ENCODE data around the gene KCNT1. TPM values are rescaled to one million over a fixed set of nuclear protein-coding genes. Genes with fewer than 3 reads are reported as not detected.

The KCNT1 gene
- total and polyA plus RNA-seq, 10 of the 15 experiments (the other 5 are each of a cell fraction or from before 2014, with no cell fraction given): not detected

DNA sequence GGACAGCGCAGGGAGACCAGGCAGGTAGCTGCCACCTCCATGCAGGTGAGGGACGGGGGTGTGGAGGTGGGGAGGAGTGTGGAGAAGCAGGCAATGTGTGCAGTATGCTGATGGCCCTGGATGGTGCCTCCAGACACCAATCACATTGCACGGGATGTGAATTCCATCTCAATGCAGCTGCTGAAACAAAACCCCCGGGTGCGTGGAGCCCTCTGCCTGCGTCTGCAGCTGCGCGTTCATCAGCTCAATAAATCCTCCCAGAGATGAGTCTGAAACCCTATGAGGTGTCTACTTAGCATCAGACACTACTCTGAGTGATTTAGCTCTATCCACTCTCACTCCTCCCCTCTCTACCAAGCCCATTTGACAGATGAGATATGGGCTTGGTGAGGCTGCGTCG, 13.0 kb upstream of the KCNT1 start:
- DNase-seq (ENCODE audit: low read depth, low spot score) (no peak), ATAC-seq (no peak), FAIRE-seq (no peak)
- H3K27me3 ChIP-seq (replicated peaks in 1 of 2; ENCODE audit: control insufficient read depth in 2 of 2, insufficient read depth in 2 of 2, low read length in 1 of 2): no peaks in the 10 kb centered on the region; a peak in 2 of 4 replicates
- H3K4me2 ChIP-seq (ENCODE audit: control insufficient read depth, insufficient read depth): no peak overlapping the region
- ChIA-PET RAD21 (ENCODE audit: unreplicated experiment) (no interaction called here), POLR2A (no interaction called here), CTCF (no interaction called here), SMC1A (ENCODE audit: uncharacterized antibody, unreplicated experiment) (no interaction called here)
- WGBS (ENCODE audit: insufficient coverage, insufficient replicate concordance, low lambda C conversion rate, missing lambda C conversion rate): 60% methylated on average over 10 of the region's 10 CpGs
- BruUV-seq (replicated peaks): no TSS peak
- H2AFZ ChIP-seq (ENCODE audit: control insufficient read depth, low read depth, low read length): no peak overlapping the region
- H3K79me2 ChIP-seq (ENCODE audit: control insufficient read depth, insufficient read depth, low read length): no peaks in the 10 kb centered on the region
- H3K36me3 ChIP-seq (ENCODE audit: control insufficient read depth in 2 of 2, insufficient read depth in 2 of 2, low read length in 1 of 2): no peaks in the 10 kb centered on the region
- no peaks in the 10 kb centered on the region for H3K4me1 ChIP-seq (ENCODE audit: control insufficient read depth, insufficient read depth, low read length)
- intact Hi-C loops (cut with micrococcal nuclease; ENCODE audit: unreplicated experiment): no loop called here
- in situ Hi-C loops (cut with MboI): no loop called here
- H3K9me3 ChIP-seq (replicated peaks; ENCODE audit: control insufficient read depth, insufficient read depth, low read length): no peaks in the 10 kb centered on the region
- H3K27ac ChIP-seq (ENCODE audit: control insufficient read depth, insufficient read depth): no peak overlapping the region
- no peaks in the 10 kb centered on the region for H4K20me1 ChIP-seq (ENCODE audit: control insufficient read depth, insufficient read depth)
- no peak overlapping the region for H3K4me3 ChIP-seq
- no peak overlapping the region for H3K9ac ChIP-seq (ENCODE audit: control insufficient read depth, insufficient read depth, low read length)
- TF ChIP-seq, protein P1, sequence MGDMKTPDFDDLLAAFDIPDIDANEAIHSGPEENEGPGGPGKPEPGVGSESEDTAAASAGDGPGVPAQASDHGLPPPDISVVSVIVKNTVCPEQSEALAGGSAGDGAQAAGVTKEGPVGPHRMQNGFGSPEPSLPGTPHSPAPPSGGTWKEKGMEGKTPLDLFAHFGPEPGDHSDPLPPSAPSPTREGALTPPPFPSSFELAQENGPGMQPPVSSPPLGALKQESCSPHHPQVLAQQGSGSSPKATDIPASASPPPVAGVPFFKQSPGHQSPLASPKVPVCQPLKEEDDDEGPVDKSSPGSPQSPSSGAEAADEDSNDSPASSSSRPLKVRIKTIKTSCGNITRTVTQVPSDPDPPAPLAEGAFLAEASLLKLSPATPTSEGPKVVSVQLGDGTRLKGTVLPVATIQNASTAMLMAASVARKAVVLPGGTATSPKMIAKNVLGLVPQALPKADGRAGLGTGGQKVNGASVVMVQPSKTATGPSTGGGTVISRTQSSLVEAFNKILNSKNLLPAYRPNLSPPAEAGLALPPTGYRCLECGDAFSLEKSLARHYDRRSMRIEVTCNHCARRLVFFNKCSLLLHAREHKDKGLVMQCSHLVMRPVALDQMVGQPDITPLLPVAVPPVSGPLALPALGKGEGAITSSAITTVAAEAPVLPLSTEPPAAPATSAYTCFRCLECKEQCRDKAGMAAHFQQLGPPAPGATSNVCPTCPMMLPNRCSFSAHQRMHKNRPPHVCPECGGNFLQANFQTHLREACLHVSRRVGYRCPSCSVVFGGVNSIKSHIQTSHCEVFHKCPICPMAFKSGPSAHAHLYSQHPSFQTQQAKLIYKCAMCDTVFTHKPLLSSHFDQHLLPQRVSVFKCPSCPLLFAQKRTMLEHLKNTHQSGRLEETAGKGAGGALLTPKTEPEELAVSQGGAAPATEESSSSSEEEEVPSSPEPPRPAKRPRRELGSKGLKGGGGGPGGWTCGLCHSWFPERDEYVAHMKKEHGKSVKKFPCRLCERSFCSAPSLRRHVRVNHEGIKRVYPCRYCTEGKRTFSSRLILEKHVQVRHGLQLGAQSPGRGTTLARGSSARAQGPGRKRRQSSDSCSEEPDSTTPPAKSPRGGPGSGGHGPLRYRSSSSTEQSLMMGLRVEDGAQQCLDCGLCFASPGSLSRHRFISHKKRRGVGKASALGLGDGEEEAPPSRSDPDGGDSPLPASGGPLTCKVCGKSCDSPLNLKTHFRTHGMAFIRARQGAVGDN (IDR thresholded peaks at IDR 0.05): no peak
- TF ChIP-seq GATAD2B (conservative IDR thresholded peaks at IDR 0.05; ENCODE audit: low read depth): no peak
- no peak for TF ChIP-seq STAT3 (IDR thresholded peaks at IDR 0.05; ENCODE audit: low read depth, low read length)
- no peak for TF ChIP-seq CBFB (IDR thresholded peaks at IDR 0.05; ENCODE audit: low read depth)
- TF ChIP-seq MXI1 (IDR thresholded peaks at IDR 0.05; ENCODE audit: low read depth, low read length): no peak
- TF ChIP-seq, protein P2, sequence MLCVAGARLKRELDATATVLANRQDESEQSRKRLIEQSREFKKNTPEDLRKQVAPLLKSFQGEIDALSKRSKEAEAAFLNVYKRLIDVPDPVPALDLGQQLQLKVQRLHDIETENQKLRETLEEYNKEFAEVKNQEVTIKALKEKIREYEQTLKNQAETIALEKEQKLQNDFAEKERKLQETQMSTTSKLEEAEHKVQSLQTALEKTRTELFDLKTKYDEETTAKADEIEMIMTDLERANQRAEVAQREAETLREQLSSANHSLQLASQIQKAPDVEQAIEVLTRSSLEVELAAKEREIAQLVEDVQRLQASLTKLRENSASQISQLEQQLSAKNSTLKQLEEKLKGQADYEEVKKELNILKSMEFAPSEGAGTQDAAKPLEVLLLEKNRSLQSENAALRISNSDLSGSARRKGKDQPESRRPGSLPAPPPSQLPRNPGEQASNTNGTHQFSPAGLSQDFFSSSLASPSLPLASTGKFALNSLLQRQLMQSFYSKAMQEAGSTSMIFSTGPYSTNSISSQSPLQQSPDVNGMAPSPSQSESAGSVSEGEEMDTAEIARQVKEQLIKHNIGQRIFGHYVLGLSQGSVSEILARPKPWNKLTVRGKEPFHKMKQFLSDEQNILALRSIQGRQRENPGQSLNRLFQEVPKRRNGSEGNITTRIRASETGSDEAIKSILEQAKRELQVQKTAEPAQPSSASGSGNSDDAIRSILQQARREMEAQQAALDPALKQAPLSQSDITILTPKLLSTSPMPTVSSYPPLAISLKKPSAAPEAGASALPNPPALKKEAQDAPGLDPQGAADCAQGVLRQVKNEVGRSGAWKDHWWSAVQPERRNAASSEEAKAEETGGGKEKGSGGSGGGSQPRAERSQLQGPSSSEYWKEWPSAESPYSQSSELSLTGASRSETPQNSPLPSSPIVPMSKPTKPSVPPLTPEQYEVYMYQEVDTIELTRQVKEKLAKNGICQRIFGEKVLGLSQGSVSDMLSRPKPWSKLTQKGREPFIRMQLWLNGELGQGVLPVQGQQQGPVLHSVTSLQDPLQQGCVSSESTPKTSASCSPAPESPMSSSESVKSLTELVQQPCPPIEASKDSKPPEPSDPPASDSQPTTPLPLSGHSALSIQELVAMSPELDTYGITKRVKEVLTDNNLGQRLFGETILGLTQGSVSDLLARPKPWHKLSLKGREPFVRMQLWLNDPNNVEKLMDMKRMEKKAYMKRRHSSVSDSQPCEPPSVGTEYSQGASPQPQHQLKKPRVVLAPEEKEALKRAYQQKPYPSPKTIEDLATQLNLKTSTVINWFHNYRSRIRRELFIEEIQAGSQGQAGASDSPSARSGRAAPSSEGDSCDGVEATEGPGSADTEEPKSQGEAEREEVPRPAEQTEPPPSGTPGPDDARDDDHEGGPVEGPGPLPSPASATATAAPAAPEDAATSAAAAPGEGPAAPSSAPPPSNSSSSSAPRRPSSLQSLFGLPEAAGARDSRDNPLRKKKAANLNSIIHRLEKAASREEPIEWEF (IDR thresholded peaks at IDR 0.05; ENCODE audit: insufficient replicate concordance, low read depth, low read length): no peak
- no peak for TF ChIP-seq PAX8 (IDR thresholded peaks at IDR 0.05)
- TF ChIP-seq EP300 (IDR thresholded peaks at IDR 0.05; ENCODE audit: borderline replicate concordance in 1 of 2, control insufficient read depth in 1 of 2, low read depth in 2 of 2, low read length in 2 of 2): no peak
- TF ChIP-seq, protein P3, sequence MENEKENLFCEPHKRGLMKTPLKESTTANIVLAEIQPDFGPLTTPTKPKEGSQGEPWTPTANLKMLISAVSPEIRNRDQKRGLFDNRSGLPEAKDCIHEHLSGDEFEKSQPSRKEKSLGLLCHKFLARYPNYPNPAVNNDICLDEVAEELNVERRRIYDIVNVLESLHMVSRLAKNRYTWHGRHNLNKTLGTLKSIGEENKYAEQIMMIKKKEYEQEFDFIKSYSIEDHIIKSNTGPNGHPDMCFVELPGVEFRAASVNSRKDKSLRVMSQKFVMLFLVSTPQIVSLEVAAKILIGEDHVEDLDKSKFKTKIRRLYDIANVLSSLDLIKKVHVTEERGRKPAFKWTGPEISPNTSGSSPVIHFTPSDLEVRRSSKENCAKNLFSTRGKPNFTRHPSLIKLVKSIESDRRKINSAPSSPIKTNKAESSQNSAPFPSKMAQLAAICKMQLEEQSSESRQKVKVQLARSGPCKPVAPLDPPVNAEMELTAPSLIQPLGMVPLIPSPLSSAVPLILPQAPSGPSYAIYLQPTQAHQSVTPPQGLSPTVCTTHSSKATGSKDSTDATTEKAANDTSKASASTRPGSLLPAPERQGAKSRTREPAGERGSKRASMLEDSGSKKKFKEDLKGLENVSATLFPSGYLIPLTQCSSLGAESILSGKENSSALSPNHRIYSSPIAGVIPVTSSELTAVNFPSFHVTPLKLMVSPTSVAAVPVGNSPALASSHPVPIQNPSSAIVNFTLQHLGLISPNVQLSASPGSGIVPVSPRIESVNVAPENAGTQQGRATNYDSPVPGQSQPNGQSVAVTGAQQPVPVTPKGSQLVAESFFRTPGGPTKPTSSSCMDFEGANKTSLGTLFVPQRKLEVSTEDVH (IDR thresholded peaks at IDR 0.05; ENCODE audit: low read depth, partially characterized antibody): no peak
- TF ChIP-seq IKZF2 (IDR thresholded peaks at IDR 0.05): no peak
- TF ChIP-seq, protein P4, sequence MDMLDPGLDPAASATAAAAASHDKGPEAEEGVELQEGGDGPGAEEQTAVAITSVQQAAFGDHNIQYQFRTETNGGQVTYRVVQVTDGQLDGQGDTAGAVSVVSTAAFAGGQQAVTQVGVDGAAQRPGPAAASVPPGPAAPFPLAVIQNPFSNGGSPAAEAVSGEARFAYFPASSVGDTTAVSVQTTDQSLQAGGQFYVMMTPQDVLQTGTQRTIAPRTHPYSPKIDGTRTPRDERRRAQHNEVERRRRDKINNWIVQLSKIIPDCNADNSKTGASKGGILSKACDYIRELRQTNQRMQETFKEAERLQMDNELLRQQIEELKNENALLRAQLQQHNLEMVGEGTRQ (IDR thresholded peaks at IDR 0.05; ENCODE audit: borderline replicate concordance, low read depth, low read length): no peak
- TF ChIP-seq HDAC2 (IDR thresholded peaks at IDR 0.05): no peak

All from GM12878 (cell line).